Measurements from ENCODE around the gene SEPTIN12. TPM values are rescaled to one million over a fixed set of nuclear protein-coding genes. Genes with fewer than 3 reads are reported as not detected.

SEPTIN12 gene
- total RNA-seq, 4 donors from 2014 or later, result 0.54 TPM; not detected in 3

DNA sequence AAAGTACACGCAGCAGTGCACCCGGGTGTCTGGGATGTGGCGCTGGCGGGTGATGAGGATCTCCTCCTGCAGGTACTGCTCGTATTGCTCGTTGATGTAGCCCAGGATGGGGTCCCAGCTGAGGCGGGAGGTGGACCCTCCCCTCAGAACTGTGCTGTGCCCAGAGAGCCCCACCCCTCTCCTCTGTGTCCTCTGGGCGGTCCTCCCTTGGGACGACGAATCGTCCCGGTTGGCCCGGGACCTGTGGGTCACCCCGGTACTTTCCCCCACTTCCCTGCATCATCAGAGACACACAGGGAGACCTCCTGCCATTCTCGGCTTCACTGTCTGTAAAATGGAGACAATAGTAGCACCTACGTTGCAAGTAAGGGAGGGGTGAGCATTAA, 4.2 kb downstream of the SEPTIN12 start:
- no peaks in the 10 kb centered on the region for H3K27me3 ChIP-seq
- no peak for DNase-seq
- no peaks in the 10 kb centered on the region for H3K9me3 ChIP-seq
- no peak overlapping the region for H3K4me3 ChIP-seq (replicated peaks in 1 of 3)
- intact Hi-C loops (cut with DNase I), result no loop called here
- H3K36me3 ChIP-seq, result no peaks in the 10 kb centered on the region
- no peaks in the 10 kb centered on the region for H3K4me1 ChIP-seq
- WGBS, 2 donors, result 65 to 69% methylated on average over 12 to 16 of the region's 16 CpGs
- H3K27ac ChIP-seq, result no peak overlapping the region
- no peak for TF ChIP-seq POLR2A (IDR thresholded peaks at IDR 0.05)
- TF ChIP-seq, protein P1, sequence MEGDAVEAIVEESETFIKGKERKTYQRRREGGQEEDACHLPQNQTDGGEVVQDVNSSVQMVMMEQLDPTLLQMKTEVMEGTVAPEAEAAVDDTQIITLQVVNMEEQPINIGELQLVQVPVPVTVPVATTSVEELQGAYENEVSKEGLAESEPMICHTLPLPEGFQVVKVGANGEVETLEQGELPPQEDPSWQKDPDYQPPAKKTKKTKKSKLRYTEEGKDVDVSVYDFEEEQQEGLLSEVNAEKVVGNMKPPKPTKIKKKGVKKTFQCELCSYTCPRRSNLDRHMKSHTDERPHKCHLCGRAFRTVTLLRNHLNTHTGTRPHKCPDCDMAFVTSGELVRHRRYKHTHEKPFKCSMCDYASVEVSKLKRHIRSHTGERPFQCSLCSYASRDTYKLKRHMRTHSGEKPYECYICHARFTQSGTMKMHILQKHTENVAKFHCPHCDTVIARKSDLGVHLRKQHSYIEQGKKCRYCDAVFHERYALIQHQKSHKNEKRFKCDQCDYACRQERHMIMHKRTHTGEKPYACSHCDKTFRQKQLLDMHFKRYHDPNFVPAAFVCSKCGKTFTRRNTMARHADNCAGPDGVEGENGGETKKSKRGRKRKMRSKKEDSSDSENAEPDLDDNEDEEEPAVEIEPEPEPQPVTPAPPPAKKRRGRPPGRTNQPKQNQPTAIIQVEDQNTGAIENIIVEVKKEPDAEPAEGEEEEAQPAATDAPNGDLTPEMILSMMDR (IDR thresholded peaks at IDR 0.05), result no peak

DNA sequence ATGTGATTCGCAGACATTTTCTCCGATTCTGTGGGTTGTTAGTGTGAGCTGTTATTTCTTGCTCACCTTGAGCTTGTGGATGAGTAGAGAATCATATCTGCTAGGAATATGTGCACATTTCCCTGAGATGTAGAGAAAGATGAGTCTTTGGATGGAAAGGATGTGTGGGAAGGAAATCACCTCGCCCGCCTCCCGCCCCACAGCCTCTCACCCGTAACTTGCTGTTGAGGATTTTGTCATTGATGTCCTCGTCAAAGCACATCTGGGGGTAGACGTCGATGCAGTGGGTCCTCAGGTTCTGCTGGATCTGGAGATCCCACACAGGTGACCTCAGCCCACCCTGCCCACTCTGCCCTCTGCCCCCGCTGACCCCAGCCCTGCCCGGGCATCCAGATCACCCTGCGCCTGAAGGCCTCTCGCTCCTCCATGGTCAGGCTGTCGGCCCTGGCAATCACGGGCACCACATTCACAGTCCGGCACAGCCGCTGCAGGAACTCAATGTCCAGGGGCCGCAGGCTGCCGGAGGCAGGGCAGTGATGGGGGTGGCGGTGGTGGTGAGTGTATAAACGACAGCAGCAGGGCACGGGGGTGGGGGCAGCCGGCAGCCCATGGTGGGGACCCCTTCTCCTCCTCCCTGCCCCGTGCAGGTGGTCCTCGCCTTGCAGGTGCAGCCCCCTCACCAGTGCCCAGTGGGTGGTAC, 4.7 kb downstream of the SEPTIN12 start:
- H3K4me1 ChIP-seq, result no peaks in the 10 kb centered on the region
- 84 to 92% methylated on average over 11 to 24 of the region's 25 CpGs for WGBS, 2 donors
- no peak overlapping the region for H3K4me3 ChIP-seq (replicated peaks in 1 of 3)
- no peaks in the 10 kb centered on the region for H3K36me3 ChIP-seq
- no peaks in the 10 kb centered on the region for H3K9me3 ChIP-seq
- intact Hi-C loops (cut with DNase I), result no loop called here
- no peak for DNase-seq
- no peak overlapping the region for H3K27ac ChIP-seq
- H3K27me3 ChIP-seq, result no peaks in the 10 kb centered on the region
- no peak for TF ChIP-seq POLR2A (IDR thresholded peaks at IDR 0.05)
- TF ChIP-seq, protein P1 (IDR thresholded peaks at IDR 0.05), result no peak

DNA sequence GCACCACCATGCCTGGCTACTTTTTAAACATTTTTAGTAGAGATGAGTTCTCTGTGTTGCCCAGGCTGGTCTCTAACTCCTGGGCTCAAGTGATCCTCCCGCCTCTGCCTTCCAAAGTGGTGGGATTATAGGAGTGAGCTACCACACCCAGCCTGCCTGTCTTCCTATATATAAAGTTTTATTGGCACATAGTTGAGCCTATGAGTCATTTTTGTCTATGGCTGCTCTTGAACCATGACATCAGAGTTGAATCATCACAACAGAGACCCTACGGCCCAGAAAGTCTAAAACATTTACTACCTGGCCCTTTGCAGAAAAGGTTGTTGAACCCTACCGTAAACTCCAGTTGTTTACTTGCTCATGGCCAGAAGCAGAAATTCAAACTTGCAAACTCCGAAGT, 7.9 kb downstream of the SEPTIN12 start:
- Histone ChIP-seq H3K9me3 (no peaks in the 10 kb centered on the region), H3K27ac (no peak overlapping the region), H3K27me3 (no peaks in the 10 kb centered on the region), H3K36me3 (no peaks in the 10 kb centered on the region), H3K4me3 (replicated peaks in 1 of 3) (no peak overlapping the region), H3K4me1 (no peaks in the 10 kb centered on the region)
- no peak for TF ChIP-seq POLR2A (IDR thresholded peaks at IDR 0.05)
- TF ChIP-seq, protein P1 (IDR thresholded peaks at IDR 0.05), result no peak
- intact Hi-C loops (cut with DNase I), result no loop called here
- DNase-seq, result no peak
- 87 to 89% methylated on average over 4 of the region's 4 CpGs for WGBS, 2 donors

DNA sequence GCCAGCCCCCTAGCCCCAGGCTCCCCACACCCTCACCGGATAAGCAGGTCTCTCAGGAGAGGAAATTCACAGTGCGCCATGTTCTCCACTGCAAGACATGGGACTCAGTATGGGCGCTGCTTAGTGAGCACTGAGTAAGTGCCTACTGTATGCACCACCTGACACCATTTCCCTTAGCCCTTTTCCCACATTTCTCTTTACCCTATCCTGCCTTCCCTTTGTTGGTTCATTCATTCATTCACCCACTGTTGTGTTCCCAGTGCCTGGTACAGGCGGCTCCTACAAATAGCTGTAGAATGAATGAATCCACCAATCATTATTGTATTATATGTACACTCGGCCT, 10.1 kb downstream of the SEPTIN12 start:
- intact Hi-C loops (cut with DNase I), result no loop called here
- DNase-seq, result no peak
- Histone ChIP-seq H3K4me1 (no peaks in the 10 kb centered on the region), H3K27ac (no peak overlapping the region), H3K4me3 (replicated peaks in 1 of 3) (no peak overlapping the region), H3K27me3 (no peaks in the 10 kb centered on the region), H3K9me3 (no peaks in the 10 kb centered on the region), H3K36me3 (no peaks in the 10 kb centered on the region)
- WGBS, 2 donors, result 92 to 95% methylated on average over 5 of the region's 5 CpGs
- no peak for TF ChIP-seq POLR2A (IDR thresholded peaks at IDR 0.05)
- TF ChIP-seq, protein P1 (IDR thresholded peaks at IDR 0.05), result no peak

DNA sequence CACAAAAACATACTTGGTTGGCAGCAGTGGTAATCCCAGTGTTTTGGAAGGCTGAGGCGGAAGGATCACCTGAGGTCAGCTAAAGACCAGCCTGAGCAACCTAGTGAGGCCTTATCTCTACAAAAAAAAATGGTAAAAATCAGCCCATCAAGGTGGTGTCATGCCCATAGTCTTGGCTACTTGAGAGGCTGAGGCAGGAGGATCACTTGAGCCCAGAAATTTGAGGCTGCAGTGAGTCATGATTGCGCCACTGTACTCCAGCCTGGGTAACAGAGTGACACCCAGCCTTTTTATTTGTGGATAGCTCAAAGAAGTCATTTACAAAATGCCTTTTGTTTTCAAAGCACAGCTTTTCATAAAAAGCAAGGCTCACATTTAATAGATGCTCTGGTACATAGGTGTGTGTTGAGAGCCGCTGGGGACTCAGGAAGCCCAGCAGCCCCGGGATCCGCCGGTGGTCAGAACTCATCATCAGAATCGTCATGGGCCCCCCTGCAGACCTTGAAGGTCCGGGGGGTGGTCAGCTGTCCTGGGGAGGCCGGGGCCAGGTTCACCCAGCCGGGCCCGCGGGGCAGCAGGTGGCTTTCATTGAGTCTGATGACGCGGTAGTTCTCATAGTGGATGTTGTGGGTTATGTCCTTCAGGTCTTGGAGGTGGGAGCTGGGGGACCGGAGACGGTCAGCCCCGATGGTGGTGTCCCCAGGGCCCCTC, 10.7 kb downstream of the SEPTIN12 start:
- Histone ChIP-seq H3K4me3 (replicated peaks in 1 of 3) (no peak overlapping the region), H3K9me3 (no peaks in the 10 kb centered on the region), H3K4me1 (no peaks in the 10 kb centered on the region), H3K27me3 (no peaks in the 10 kb centered on the region), H3K36me3 (no peaks in the 10 kb centered on the region), H3K27ac (no peak overlapping the region)
- TF ChIP-seq, protein P1 (IDR thresholded peaks at IDR 0.05), result no peak
- TF ChIP-seq POLR2A (IDR thresholded peaks at IDR 0.05), result no peak
- no peak for DNase-seq
- 81 to 86% methylated on average over 12 to 17 of the region's 17 CpGs for WGBS, 2 donors
- intact Hi-C loops (cut with DNase I), result no loop called here

All from thyroid gland (tissue), 4 donors.